A549 (cell line): ENCODE measurements around the gene SDSL. TPM values are rescaled to one million over a fixed set of nuclear protein-coding genes. Genes with fewer than 3 reads are reported as not detected.

ENCODE experiments used
- ATAC-seq, 2 experiments: fragments of 200-7000 bp in 1 of 2; fragments of >200 bp in 1 of 2; cut with Nextera tagmentation in 1 of 2; cut with Tn5 transposase in 1 of 2; 3 replicates each; pipeline versions ENCODE4 v1.8.0 to v1.9.1; 2018 to 2020; ENCODE audit warnings: mild to moderate bottlenecking in 1 of 2, moderate library complexity in 1 of 2
- CTCF ChIA-PET: fragments of 300-600 bp; sonication (Branson Sonifier 250); formaldehyde crosslinking; extraction: SDS; loops from one replicate; lab custom pipeline; 2021; ENCODE audit warnings: antibody characterized with exemption, inconsistent platforms; lab: Yijun Ruan, JAX
- POLR2A ChIA-PET: fragments of 350-600 bp; formaldehyde crosslinking; extraction: SDS; loops from one replicate; lab custom pipeline; 2021; ENCODE audit warnings: antibody characterized with exemption, inconsistent platforms; lab: Yijun Ruan, JAX
- DNase-seq, 2 experiments: peaks; one replicate each; pipeline versions ENCODE4 v3.0.0 to v3.0.0-alpha.2; 2011 to 2016; ENCODE audit warnings: low read depth in 1 of 2, low spot score in 1 of 2
- FAIRE-seq: peaks from 2 replicates; lab custom pipeline; 2011; peaks lifted over from hg19 to GRCh38; lab: Jason Lieb, UNC
- H3K27ac ChIP-seq, 2 experiments: fragments of >200 bp; sonication (Bioruptor Twin); formaldehyde crosslinking; 3 replicates each; pipeline ENCODE4 v1.5.1; 2016 to 2017
- H3K4me1 ChIP-seq: fragments of >200 bp; sonication (Bioruptor Twin); formaldehyde crosslinking; 3 replicates; pipeline ENCODE4 v1.6.1; 2016
- H3K4me2 ChIP-seq: fragments of >200 bp; sonication (Bioruptor Twin); formaldehyde crosslinking; 3 replicates; pipeline ENCODE4 v1.6.1; 2016
- H3K4me3 ChIP-seq: fragments of >200 bp; sonication (Bioruptor Twin); formaldehyde crosslinking; 3 replicates; pipeline ENCODE4 v1.5.1; 2016
- H3K9me3 ChIP-seq: fragments of >200 bp; sonication (Bioruptor Twin); formaldehyde crosslinking; 3 replicates; pipeline ENCODE4 v1.6.1; 2016
- BCL3 ChIP-seq: fragments of >200 bp; sonication (Bioruptor Twin); formaldehyde crosslinking; IDR thresholded peaks from 3 replicates; pipeline ENCODE4 v1.6.1; 2016
- BHLHE40 ChIP-seq: IDR thresholded peaks from 2 replicates; pipeline ENCODE4 v1.6.1; 2012; ENCODE audit warnings: low read depth, low read length, inconsistent platforms
- CHD2 ChIP-seq: fragments of 150-350 bp; IDR thresholded peaks from 2 replicates; pipeline ENCODE4 v1.6.1; 2014; ENCODE audit warnings: low read length; ENCODE audit not compliant: partially characterized antibody
- CHD4 ChIP-seq: fragments of 200-600 bp; sonication (generic); IDR thresholded peaks from 2 replicates; pipeline ENCODE4 v1.6.1; 2016; ENCODE audit warnings: antibody characterized with exemption, mild to moderate bottlenecking, borderline replicate concordance
- ELK1 ChIP-seq: fragments of 150-350 bp; IDR thresholded peaks from 2 replicates; pipeline ENCODE4 v1.6.1; 2014; ENCODE audit warnings: low read depth, mild to moderate bottlenecking, low read length
- EP300 ChIP-seq, 2 experiments: fragments of >200 bp; sonication (Bioruptor Twin); formaldehyde crosslinking; IDR thresholded peaks; 2 replicates in 1 of 2; 3 replicates in 1 of 2; pipeline ENCODE4 v1.6.1; 2016 to 2017
- FOSB ChIP-seq: fragments of 250-450 bp; sonication (Bioruptor Pico); IDR thresholded peaks from 2 replicates; pipeline ENCODE4 v1.5.0; 2020; ENCODE audit warnings: mild to moderate bottlenecking, moderate library complexity
- HES2 ChIP-seq: fragments of >200 bp; sonication (Bioruptor Twin); formaldehyde crosslinking; IDR thresholded peaks from 2 replicates; pipeline ENCODE4 v1.6.1; 2016
- HOXA7 ChIP-seq: fragments of 250-450 bp; sonication (Bioruptor Pico); IDR thresholded peaks from 2 replicates; pipeline ENCODE4 v1.5.0; 2020; ENCODE audit warnings: mild to moderate bottlenecking, moderate library complexity
- HOXB5 ChIP-seq: fragments of 250-450 bp; sonication (Bioruptor Pico); IDR thresholded peaks from 2 replicates; pipeline ENCODE4 v1.5.0; 2020; ENCODE audit warnings: mild to moderate bottlenecking, moderate library complexity
- JUN ChIP-seq, 2 experiments: fragments of >200 bp; sonication (Bioruptor Twin); formaldehyde crosslinking; IDR thresholded peaks; 2 replicates in 1 of 2; 3 replicates in 1 of 2; pipeline ENCODE4 v1.6.1; 2016 to 2017
- JUNB ChIP-seq: fragments of >200 bp; sonication (Bioruptor Twin); formaldehyde crosslinking; IDR thresholded peaks from 2 replicates; pipeline ENCODE4 v1.6.1; 2016
- KDM5A ChIP-seq: fragments of 200-600 bp; sonication (generic); IDR thresholded peaks from 2 replicates; pipeline ENCODE4 v1.6.1; 2016; ENCODE audit warnings: antibody characterized with exemption, mild to moderate bottlenecking
- MAX ChIP-seq: IDR thresholded peaks from 2 replicates; pipeline ENCODE4 v1.6.1; 2012
- MAZ ChIP-seq: fragments of 150-350 bp; IDR thresholded peaks from 2 replicates; pipeline ENCODE4 v1.6.1; 2014; ENCODE audit warnings: antibody characterized with exemption, low read depth, low read length, borderline replicate concordance
- NFE2L2 ChIP-seq: fragments of 150-350 bp; conservative IDR thresholded peaks from 2 replicates; pipeline ENCODE4 v1.6.1; 2014; ENCODE audit warnings: low read length
- NPAS2 ChIP-seq: fragments of 250-450 bp; sonication (Bioruptor Pico); IDR thresholded peaks from 2 replicates; pipeline ENCODE4 v1.8.0; 2022; ENCODE audit warnings: mild to moderate bottlenecking, moderate library complexity, borderline replicate concordance
- NR3C1 ChIP-seq: fragments of >200 bp; sonication (Bioruptor Twin); formaldehyde crosslinking; IDR thresholded peaks from 3 replicates; pipeline ENCODE4 v1.6.1; 2017
- RAD21 ChIP-seq, 2 experiments: fragments of >200 bp in 1 of 2; sonication (Bioruptor Twin) in 1 of 2; formaldehyde crosslinking in 1 of 2; IDR thresholded peaks in 1 of 2; conservative IDR thresholded peaks in 1 of 2; 2 replicates in 1 of 2; 3 replicates in 1 of 2; pipeline ENCODE4 v1.6.1; 2012 to 2018; ENCODE audit warnings: inconsistent platforms in 1 of 2
- RARB ChIP-seq: fragments of 250-450 bp; sonication (Bioruptor Pico); IDR thresholded peaks from 2 replicates; pipeline ENCODE4 v1.8.0; 2021; ENCODE audit warnings: mild to moderate bottlenecking, moderate library complexity
- TFCP2L1 ChIP-seq: fragments of 250-450 bp; sonication (Bioruptor Pico); IDR thresholded peaks from 2 replicates; pipeline ENCODE4 v1.5.0; 2021; ENCODE audit warnings: mild to moderate bottlenecking
- TP53 ChIP-seq: fragments of 250-450 bp; sonication (Bioruptor Pico); IDR thresholded peaks from 2 replicates; pipeline ENCODE4 v1.5.0; 2021; ENCODE audit warnings: mild to moderate bottlenecking, moderate library complexity
- USF2 ChIP-seq: fragments of 450-650 bp; IDR thresholded peaks from 2 replicates; pipeline ENCODE4 v1.6.1; 2014; ENCODE audit warnings: antibody characterized with exemption
- ZFP36 ChIP-seq: fragments of 450-650 bp; IDR thresholded peaks from 2 replicates; pipeline ENCODE4 v1.6.1; 2014; ENCODE audit warnings: borderline replicate concordance; ENCODE audit not compliant: partially characterized antibody
- ZNF302 ChIP-seq: fragments of 250-450 bp; sonication (Bioruptor Pico); IDR thresholded peaks from 2 replicates; pipeline ENCODE4 v1.9.0; 2021; ENCODE audit warnings: inconsistent platforms, mild to moderate bottlenecking, moderate library complexity
- ZSCAN20 ChIP-seq: fragments of 250-450 bp; sonication (Bioruptor Pico); IDR thresholded peaks from 2 replicates; pipeline ENCODE4 v1.8.0; 2022; ENCODE audit warnings: mild to moderate bottlenecking, moderate library complexity
- WGBS: methylation state at CpG from one replicate; pipeline ENCODE4 v1.1.6; 2017; ENCODE audit errors: missing lambda C conversion rate; 5-methylcytosine and 5-hydroxymethylcytosine counted together
- polyA plus RNA-seq, 4 experiments: library from polyadenylated mRNA; depleted of rRNA in 3 of 4; stranded (reverse); fragments of >200 nt; fragmentation: RNase III in 1 of 4; extraction: RNeasy Plus Mini Kit Qiagen cat#74134 plus additional on column Dnase treatment in 1 of 4; gene quantifications; 2 replicates in 3 of 4; 3 replicates in 1 of 4; pipeline ENCODE4 v1.2.3, GENCODE V29; 2011 to 2017

The SDSL gene
- polyA plus RNA-seq, 2 of the 4 experiments (the other 2 are of a cell fraction): 21.0 to 26.7 TPM

GRCh38 chr12:113473942-113474341 lies 51.8 kb downstream of the SDSL start:
- ATAC-seq: peak; percentile 15 to 37; a peak in 4 of 6 replicates
- WGBS: 7% methylated on average over 8 of the region's 9 CpGs
- H3K4me1 ChIP-seq: no peaks in the 10 kb centered on the region
- FAIRE-seq: no peak
- no peak overlapping the region for H3K27ac ChIP-seq
- no peak overlapping the region for H3K4me3 ChIP-seq
- no peaks in the 10 kb centered on the region for H3K9me3 ChIP-seq
- DNase-seq: no peak
- H3K4me2 ChIP-seq: no peak overlapping the region
- CTCF ChIA-PET: interaction anchor here (0.8 to 3.7 kb wide), 3 partner anchors 11 to 39 kb away, joined by 3 to 16 read pairs (median 4); no protein-coding TSS in a partner anchor
- TF ChIP-seq ELK1 (no peak), FOSB (CRISPR knock-in tag) (no peak), BHLHE40 (no peak), HES2 (no peak), RAD21 (conservative IDR thresholded peaks at IDR 0.05 in 1 of 2, IDR thresholded peaks at IDR 0.05 in 1 of 2) (no peak), CHD2 (no peak), HOXB5 (CRISPR knock-in tag) (no peak), JUNB (no peak), NFE2L2 (no peak)
- POLR2A ChIA-PET: no interaction called here

- Histone ChIP-seq H3K27ac (no peak overlapping the region), H3K4me3 (no peak overlapping the region), H3K4me1 (no peaks in the 10 kb centered on the region), H3K4me2 (no peak overlapping the region), H3K9me3 (no peaks in the 10 kb centered on the region)
- ChIA-PET POLR2A (interaction anchor here (0.5 kb wide), 1 partner anchor 13 kb away, joined by 3 read pairs; no protein-coding TSS in a partner anchor), CTCF (interaction anchor here (0.8 to 3.7 kb wide), 3 partner anchors 10 to 40 kb away, joined by 3 to 16 read pairs (median 4); no protein-coding TSS in a partner anchor)
- WGBS: 11% methylated on average over 19 of the region's 19 CpGs
- FAIRE-seq (no peak), DNase-seq (no peak), ATAC-seq (peak in 1 of 2 experiments; percentile 2; a peak in 1 of 6 replicates)
- TF ChIP-seq NPAS2 (CRISPR knock-in tag) (no peak), NR3C1 (no peak), ELK1 (no peak), HOXA7 (CRISPR knock-in tag) (no peak), KDM5A (no peak)
Observed at GRCh38 chr12:113474635-113475436, 52.7 kb downstream of the SDSL start.

- Histone ChIP-seq H3K4me2 (no peak overlapping the region), H3K27ac (no peak overlapping the region), H3K4me3 (no peak overlapping the region), H3K4me1 (no peaks in the 10 kb centered on the region), H3K9me3 (no peaks in the 10 kb centered on the region)
- ChIA-PET CTCF (interaction anchor here (3.7 kb wide), 1 partner anchor 13 kb away, joined by 16 read pairs; no protein-coding TSS in a partner anchor), POLR2A (no interaction called here)
- 43% methylated on average over 49 of the region's 50 CpGs for WGBS
- ATAC-seq (no peak), FAIRE-seq (no peak), DNase-seq (no peak)
- TF ChIP-seq RARB (CRISPR knock-in tag): no peak
- no peak for TF ChIP-seq EP300 (IDR thresholded peaks at IDR 0.05)
- no peak for TF ChIP-seq BHLHE40
- no peak for TF ChIP-seq TP53 (CRISPR knock-in tag)
- no peak for TF ChIP-seq BCL3
- TF ChIP-seq ZNF302: no peak
- TF ChIP-seq CHD4: no peak
- no peak for TF ChIP-seq MAX
- TF ChIP-seq MAZ: no peak
- no peak for TF ChIP-seq TFCP2L1 (CRISPR knock-in tag)
- TF ChIP-seq JUN (IDR thresholded peaks at IDR 0.05): no peak
- TF ChIP-seq USF2: no peak
- no peak for TF ChIP-seq ZFP36
- no peak for TF ChIP-seq ZSCAN20 (CRISPR knock-in tag)
Observed at GRCh38 chr12:113475451-113476175, 53.4 kb downstream of the SDSL start.
